Lower leg skin (tissue), 4 donors: ENCODE results near the gene TRIM71. TPM values are rescaled to one million over a fixed set of nuclear protein-coding genes. Genes with fewer than 3 reads are reported as not detected.
"Not testable (repeated sequence)": the region's sequence is repeated elsewhere in the genome, so short reads cannot be mapped to it uniquely, and the experiment has no call there.

ENCODE experiments used
- DNase-seq, 2 donors: peaks; one replicate each; pipeline ENCODE4 v3.0.0-alpha.2; 2019; ENCODE audit warnings: low spot score in 2 of 2
- H3K4me3 ChIP-seq: fragments of 200-600 bp; sonication (generic); 2 replicates; pipeline ENCODE4 v1.5.1; 2017; ENCODE audit warnings: mild to moderate bottlenecking, low read depth; ENCODE audit not compliant: poor library complexity, severe bottlenecking
- CTCF ChIP-seq, 3 donors: fragments of 450-650 bp; IDR thresholded peaks; one replicate each; pipeline ENCODE4 v1.5.1; 2016; ENCODE audit warnings: antibody characterized with exemption in 3 of 3, mild to moderate bottlenecking in 3 of 3, moderate library complexity in 2 of 3
- POLR2A ChIP-seq, 2 donors: fragments of 450-650 bp; IDR thresholded peaks; one replicate each; pipeline ENCODE4 v1.6.1; 2016 to 2017; ENCODE audit warnings: antibody characterized with exemption in 2 of 2, mild to moderate bottlenecking in 1 of 2, moderate library complexity in 1 of 2
- WGBS, 2 donors: methylation state at CpG; one replicate each; pipeline ENCODE4 v1.1.5; 2018; 5-methylcytosine and 5-hydroxymethylcytosine counted together
- intact Hi-C: fragments of 100-400 bp; cut with DNase I; formaldehyde crosslinking; loops from one replicate; pipeline ENCODE4 v1.15.0; 2023; ENCODE audit warnings: low total_unique reads
- total RNA-seq, 4 donors: library from RNA; depleted of rRNA; stranded (reverse); fragments of >200 nt; gene quantifications; one replicate each; pipeline ENCODE4 v1.1.0, GENCODE V29; 2016

TRIM71 gene
- total RNA-seq, 4 donors from 2014 or later, result 0.03 TPM; not detected in 3

GRCh38 chr3:32940726-32941125 lies 122.9 kb downstream of the TRIM71 start:
- no peak for TF ChIP-seq CTCF (IDR thresholded peaks at IDR 0.05)
- no peak for TF ChIP-seq POLR2A (IDR thresholded peaks at IDR 0.05)
- DNase-seq, result peak in 1 of 2 donors; percentile 65
- intact Hi-C loops, result no loop called here
- 85 to 87% methylated on average over 16 of the region's 16 CpGs for WGBS, 2 donors
- no peak overlapping the region for H3K4me3 ChIP-seq

GRCh38 chr3:32945136-32945535 lies 127.3 kb downstream of the TRIM71 start:
- 56 to 73% methylated on average over 3 of the region's 3 CpGs for WGBS, 2 donors
- intact Hi-C loops, result no loop called here
- DNase-seq, result no peak
- TF ChIP-seq CTCF (IDR thresholded peaks at IDR 0.05) (no peak), POLR2A (IDR thresholded peaks at IDR 0.05) (no peak)
- no peak overlapping the region for H3K4me3 ChIP-seq

GRCh38 chr3:32945598-32945997 lies 127.8 kb downstream of the TRIM71 start:
- intact Hi-C loops, DNase-seq, H3K4me3 ChIP-seq: not testable (repeated sequence)
- 90 to 91% methylated on average over 11 of the region's 12 CpGs for WGBS, 2 donors

GRCh38 chr3:32946973-32947788 lies 129.4 kb downstream of the TRIM71 start:
- no peak for DNase-seq
- intact Hi-C loops, result no loop called here
- H3K4me3 ChIP-seq, result no peak overlapping the region
- 80 to 81% methylated on average over 5 of the region's 5 CpGs for WGBS, 2 donors
- TF ChIP-seq CTCF (IDR thresholded peaks at IDR 0.05), result no peak
- no peak for TF ChIP-seq POLR2A (IDR thresholded peaks at IDR 0.05)

Other genes starting within 250 kb of the TRIM71 start
- gene DYNC1LI1, start 247.1 kb upstream of the TRIM71 start, total RNA-seq, result 10 to 100 TPM; 60.4 to 64.3 (median 62.8) TPM
- gene CNOT10, start 132.8 kb upstream of the TRIM71 start, total RNA-seq, result 10 to 100 TPM; 22.2 to 28.2 (median 24.0) TPM
- gene CCR4, start 133.6 kb downstream of the TRIM71 start, total RNA-seq, result under 1 TPM; 0.23 to 0.69 (median 0.42) TPM